T-cell (primary cell): ENCODE data around the gene SUPT20HL1. TPM values are rescaled to one million over a fixed set of nuclear protein-coding genes. Genes with fewer than 3 reads are reported as not detected.
"Not testable (repeated sequence)": the region's sequence is repeated elsewhere in the genome, so short reads cannot be mapped to it uniquely, and the experiment has no call there.

Experiments used
- ATAC-seq, 4 experiments: fragments of 200-7000 bp in 3 of 4; fragments of 150-1000 bp in 1 of 4; cut with Tn5 transposase; replicated peaks in 1 of 4; 1 replicate in 3 of 4; 2 replicates in 1 of 4; pipeline ENCODE4 v1.10.0; 2021; ENCODE audit warnings: moderate library complexity in 3 of 4, mild to moderate bottlenecking in 2 of 4, moderate number of reproducible peaks in 1 of 4
- CTCF ChIA-PET, 2 donors: fragments of 300-600 bp; sonication (Branson Sonifier 250); formaldehyde crosslinking; loops; one replicate each; lab custom pipeline; 2022; ENCODE audit warnings: antibody characterized with exemption in 2 of 2; lab: Charles Lee
- POLR2A ChIA-PET, 2 donors: fragments of 300-600 bp; sonication (Branson Sonifier 250); formaldehyde crosslinking; loops; one replicate each; lab custom pipeline; 2022; ENCODE audit warnings: antibody characterized with exemption in 2 of 2; lab: Charles Lee
- DNase-seq, 35 experiments: peaks; one replicate each; pipeline versions ENCODE4 v3.0.0 to v3.0.0-alpha.2; 2013 to 2023
- H3K27ac ChIP-seq: one replicate; pipeline ENCODE4 v1.5.1; 2013; ENCODE audit warnings: low read length
- H3K27me3 ChIP-seq, 2 experiments: replicated peaks in 1 of 2; 1 replicate in 1 of 2; 2 replicates in 1 of 2; pipeline versions ENCODE4 v1.6.1 to v1.7.0; 2013; ENCODE audit warnings: low read length in 1 of 2, mixed read lengths in 1 of 2; ENCODE audit not compliant: control insufficient read depth in 2 of 2, insufficient read depth in 2 of 2; ENCODE audit errors: extremely low read depth in 1 of 2
- H3K36me3 ChIP-seq, 2 donors: 1 replicate in 1 of 2; 2 replicates in 1 of 2; pipeline versions ENCODE4 v1.6.1 to v1.7.0; 2013; ENCODE audit warnings: low read length in 1 of 2; ENCODE audit not compliant: control insufficient read depth in 2 of 2, insufficient read depth in 1 of 2; ENCODE audit errors: extremely low read depth in 1 of 2
- H3K4me1 ChIP-seq, 2 experiments: 1 replicate in 1 of 2; 2 replicates in 1 of 2; pipeline versions ENCODE4 v1.6.1 to v1.7.0; 2013; ENCODE audit warnings: low read length in 2 of 2, mixed read lengths in 1 of 2; ENCODE audit not compliant: insufficient read depth in 2 of 2, control insufficient read depth in 1 of 2; ENCODE audit errors: extremely low read depth in 1 of 2
- H3K4me3 ChIP-seq, 2 donors: 1 replicate in 1 of 2; 2 replicates in 1 of 2; pipeline versions ENCODE4 v1.5.1 to v1.7.0; 2013; ENCODE audit warnings: mild to moderate bottlenecking in 2 of 2, low read length in 1 of 2, moderate library complexity in 1 of 2; ENCODE audit not compliant: control insufficient read depth in 1 of 2; ENCODE audit errors: extremely low read depth in 1 of 2
- H3K9me3 ChIP-seq: 2 replicates; pipeline ENCODE4 v1.7.0; 2013
- H3K27ac Mint-ChIP-seq, 2 donors: one replicate each; pipeline ENCODE4 v1.8.0; 2020 to 2021; ENCODE audit warnings: mild to moderate bottlenecking in 2 of 2, mixed read lengths in 2 of 2
- H3K27me3 Mint-ChIP-seq, 2 donors: one replicate each; pipeline ENCODE4 v1.8.0; 2021 to 2022; ENCODE audit warnings: mixed read lengths in 2 of 2
- H3K36me3 Mint-ChIP-seq: one replicate; pipeline ENCODE4 v1.8.0; 2021; ENCODE audit warnings: mixed read lengths
- H3K4me1 Mint-ChIP-seq, 3 donors: one replicate each; pipeline ENCODE4 v1.8.0; 2020 to 2022; ENCODE audit warnings: mixed read lengths in 3 of 3, mild to moderate bottlenecking in 1 of 3
- H3K4me3 Mint-ChIP-seq, 3 donors: one replicate each; pipeline ENCODE4 v1.8.0; 2020 to 2022; ENCODE audit warnings: mild to moderate bottlenecking in 3 of 3, mixed read lengths in 3 of 3, moderate library complexity in 3 of 3
- H3K9me3 Mint-ChIP-seq, 3 donors: one replicate each; pipeline ENCODE4 v1.8.0; 2020 to 2022; ENCODE audit warnings: mixed read lengths in 3 of 3
- WGBS: methylation state at CpG from one replicate; pipeline ENCODE4 v1.1.5; 2013; ENCODE audit warnings: missing lambda C conversion rate; ENCODE audit not compliant: insufficient coverage; 5-methylcytosine and 5-hydroxymethylcytosine counted together
- total RNA-seq, 35 experiments: library from RNA in 6 of 35; stranded (reverse) in 6 of 35; fragments of 120-200 nt in 1 of 35; gene quantifications; one replicate each; pipeline versions ENCODE4 v1.2.1 to v1.2.4 and lab custom pipeline; 2013 to 2026

Gene SUPT20HL1
- total RNA-seq (not detected), total RNA-seq (lab: John Stamatoyannopoulos, UW) (0 to 0.18 (median 0) reads per million in 29 experiments)
- not detected for total RNA-seq (2013)

DNA sequence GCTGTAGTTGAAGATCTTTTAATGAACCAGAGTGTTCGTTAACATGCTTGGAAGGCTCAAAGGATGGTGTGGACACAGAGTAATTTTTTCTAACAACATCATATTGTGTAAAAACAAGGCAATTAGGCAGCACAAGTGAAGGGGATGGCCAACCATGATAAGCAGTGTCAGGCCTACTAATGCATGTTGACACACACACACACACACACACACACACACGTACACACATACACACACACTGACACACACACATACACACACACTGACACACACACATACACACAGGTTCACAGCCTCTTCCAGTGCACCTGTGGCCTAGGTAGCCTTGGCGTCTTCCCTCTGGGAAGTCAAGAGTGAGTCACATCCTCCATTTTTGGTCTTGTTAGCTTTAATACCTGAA is at the start of gene SUPT20HL1:
SUPT20HL1 (plus strand) TSS at position 368 of the 400 bp plus-strand sequence. CDS start 2,122 bp downstream, outside the sequence.
- ChIA-PET CTCF (no interaction called here), POLR2A (no interaction called here)
- no peaks in the 10 kb centered on the region for H3K27me3 ChIP-seq
- no peak within 1 kb of the TSS for H3K27ac Mint-ChIP-seq
- no peak for DNase-seq
- no peaks in the 10 kb centered on the region for H3K9me3 ChIP-seq
- no peaks in the 10 kb centered on the region for H3K9me3 Mint-ChIP-seq
- H3K36me3 Mint-ChIP-seq: no peaks in the 10 kb centered on the region
- WGBS: no CpG with 5 or more reads among the region's 3 CpGs
- H3K27me3 Mint-ChIP-seq: no peaks in the 10 kb centered on the region
- H3K4me3 ChIP-seq: no peak within 1 kb of the TSS
- H3K4me3 Mint-ChIP-seq: no peak within 1 kb of the TSS
- H3K4me1 Mint-ChIP-seq: peaks cover 0 to 2% (median 2%) of the 10 kb centered on the region in 3 donors
- no peaks in the 10 kb centered on the region for H3K36me3 ChIP-seq
- no peak within 1 kb of the TSS for H3K27ac ChIP-seq
- no peak for ATAC-seq
- H3K4me1 ChIP-seq: no peaks in the 10 kb centered on the region

DNA sequence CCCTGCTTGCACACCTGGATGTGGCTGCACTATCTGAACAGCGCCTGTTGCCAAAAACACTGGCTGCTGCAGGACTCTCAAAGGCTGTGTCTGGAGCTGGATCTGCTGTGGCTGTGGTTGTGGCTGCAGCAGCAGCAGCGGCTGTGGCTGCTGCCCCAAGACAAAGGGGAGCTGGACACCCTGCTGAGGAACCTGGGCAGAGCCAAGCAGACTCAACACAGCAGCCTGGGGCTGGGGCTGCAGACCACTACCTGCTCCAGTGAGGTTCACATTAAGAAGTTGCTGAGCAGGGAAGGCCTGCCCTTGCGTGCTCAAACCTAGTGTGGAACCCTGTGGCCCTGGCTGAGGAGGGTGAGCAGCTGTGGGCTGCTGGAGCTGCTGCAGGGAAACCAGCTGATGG is 49.5 kb upstream of the SUPT20HL1 start:
- H3K27me3 ChIP-seq, H3K4me3 ChIP-seq, H3K4me3 Mint-ChIP-seq, H3K27ac ChIP-seq, ATAC-seq, POLR2A ChIA-PET, DNase-seq, CTCF ChIA-PET, H3K36me3 ChIP-seq, H3K36me3 Mint-ChIP-seq, H3K4me1 ChIP-seq, H3K27ac Mint-ChIP-seq, H3K9me3 ChIP-seq, H3K9me3 Mint-ChIP-seq, H3K4me1 Mint-ChIP-seq: not testable (repeated sequence)
- WGBS: 20% methylated on average over 1 of the region's 3 CpGs
- H3K27me3 Mint-ChIP-seq: peaks cover 3 to 17% of the 10 kb centered on the region in 2 donors

DNA sequence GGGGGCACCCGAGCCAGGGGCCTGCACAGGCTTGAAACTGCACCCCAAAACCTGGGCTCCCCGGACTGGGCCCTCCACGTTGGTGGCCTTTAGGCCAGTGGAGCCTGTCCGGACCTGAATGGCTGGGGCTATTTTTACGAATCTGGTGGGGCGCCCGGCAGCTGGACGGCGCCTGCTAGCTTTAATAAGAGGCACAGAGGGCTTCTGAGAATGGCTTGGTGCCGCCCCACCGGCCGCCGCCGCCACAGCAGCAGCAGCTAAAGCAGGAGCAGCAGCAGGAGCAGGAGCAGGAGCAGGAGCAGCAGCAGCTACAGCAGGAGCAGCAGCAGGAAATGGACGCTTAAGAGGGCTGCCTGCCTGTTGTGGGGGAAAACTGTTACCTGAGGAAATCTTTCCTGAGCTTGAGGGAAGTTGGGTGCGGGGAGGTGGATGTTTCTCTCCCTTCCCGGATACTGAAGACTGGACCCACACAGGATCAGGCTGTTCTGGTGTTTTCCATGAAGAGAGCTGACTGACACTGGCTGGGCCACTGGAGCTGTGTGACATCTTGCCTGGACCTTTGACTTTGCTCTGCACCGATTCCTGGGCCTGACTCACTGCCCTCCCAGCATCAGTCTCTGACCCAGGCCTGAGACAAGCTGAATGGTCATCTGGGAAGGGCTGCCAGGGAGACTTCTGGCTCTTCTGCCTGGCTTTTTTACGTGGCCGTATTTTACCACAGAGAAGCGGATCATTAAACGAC is 48.8 kb upstream of the SUPT20HL1 start:
- DNase-seq, CTCF ChIA-PET, H3K4me3 Mint-ChIP-seq, H3K27me3 ChIP-seq, H3K4me1 ChIP-seq, POLR2A ChIA-PET, H3K27ac ChIP-seq, H3K36me3 ChIP-seq, H3K36me3 Mint-ChIP-seq, H3K9me3 Mint-ChIP-seq, H3K27ac Mint-ChIP-seq, H3K9me3 ChIP-seq, H3K4me1 Mint-ChIP-seq, ATAC-seq, H3K4me3 ChIP-seq: not testable (repeated sequence)
- H3K27me3 Mint-ChIP-seq: peaks cover 3 to 12% of the 10 kb centered on the region in 2 donors
- 84% methylated on average over 9 of the region's 22 CpGs for WGBS

DNA sequence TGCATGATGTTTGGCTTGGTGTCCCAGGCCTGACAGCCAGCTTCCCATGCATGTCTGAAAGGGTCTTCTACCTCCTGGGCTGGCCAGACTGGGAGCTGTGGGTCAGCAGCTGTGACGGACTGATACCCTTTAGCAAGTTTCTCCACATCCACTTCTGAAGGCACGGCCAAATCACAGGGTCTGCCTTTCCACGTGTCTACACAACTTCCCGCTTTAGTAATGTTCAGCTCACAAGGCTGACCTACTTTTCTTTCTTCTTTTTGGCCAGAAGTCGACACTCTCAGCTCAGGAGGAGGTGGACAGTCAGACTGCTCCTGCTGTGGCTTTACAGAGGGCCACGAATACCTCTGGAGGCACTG is 48.2 kb upstream of the SUPT20HL1 start:
- H3K9me3 Mint-ChIP-seq, H3K27ac ChIP-seq, H3K36me3 Mint-ChIP-seq, H3K27me3 ChIP-seq, H3K27ac Mint-ChIP-seq, POLR2A ChIA-PET, ATAC-seq, DNase-seq, H3K9me3 ChIP-seq, CTCF ChIA-PET, H3K27me3 Mint-ChIP-seq, H3K36me3 ChIP-seq, H3K4me3 Mint-ChIP-seq, H3K4me3 ChIP-seq, H3K4me1 ChIP-seq, H3K4me1 Mint-ChIP-seq: not testable (repeated sequence)
- WGBS: no CpG with 5 or more reads among the region's 6 CpGs

DNA sequence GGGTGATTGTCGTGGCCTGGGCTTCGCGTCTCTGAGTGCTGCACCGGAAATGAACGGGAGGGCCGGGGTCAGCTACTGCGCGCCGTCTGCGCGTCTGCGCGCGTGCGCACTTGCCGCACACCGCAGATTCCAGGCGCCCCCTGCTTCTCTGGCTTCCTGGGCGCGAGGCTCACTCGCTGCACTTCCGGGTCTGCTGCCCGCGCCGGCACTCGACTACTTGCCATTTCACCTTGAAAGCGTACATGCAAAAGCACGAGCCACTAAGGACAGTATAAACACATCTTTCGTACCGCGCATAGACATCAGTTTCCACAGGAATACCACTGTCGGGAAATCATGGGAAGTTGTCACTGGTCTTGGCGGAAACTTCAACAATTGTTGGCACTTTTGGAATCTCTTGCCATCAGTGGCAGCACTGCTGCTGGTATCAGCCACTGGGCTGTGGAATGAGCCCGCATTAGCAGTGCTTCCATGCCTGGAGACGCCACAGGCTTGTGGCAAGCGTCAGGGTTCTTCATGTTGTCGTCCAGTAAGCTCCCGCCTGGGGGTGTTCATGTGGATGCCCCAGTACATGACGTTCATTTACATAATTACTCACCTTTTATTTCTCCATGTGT is 46.3 kb upstream of the SUPT20HL1 start, which contains the start of gene SUPT20HL2:
SUPT20HL2 (minus strand) TSS at position 51 of the 617 bp plus-strand sequence. CDS start 754 bp downstream, outside the sequence.
- CTCF ChIA-PET: no interaction called here

DNA sequence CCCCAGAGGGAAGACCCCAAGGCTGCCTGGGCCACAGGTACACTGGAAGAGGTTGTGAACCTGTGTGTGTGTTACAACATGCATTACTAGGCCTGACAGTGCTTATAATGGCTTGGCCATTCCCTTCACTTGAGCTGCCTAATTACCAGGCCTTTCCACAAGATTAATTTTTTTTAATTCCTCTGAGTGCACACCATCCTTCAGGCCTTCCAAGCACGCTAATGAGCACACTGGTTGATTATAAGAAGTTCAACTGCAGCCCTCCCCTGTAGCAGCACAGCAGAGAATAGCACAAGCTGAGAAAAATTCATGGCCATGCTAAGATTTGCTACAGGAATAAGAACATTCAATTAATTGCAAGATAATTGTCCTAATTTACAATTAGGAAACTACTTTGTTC is 44.3 kb upstream of the SUPT20HL1 start:
- ChIA-PET POLR2A (no interaction called here), CTCF (no interaction called here)
- DNase-seq: no peak
- no peak for ATAC-seq
- no peaks in the 10 kb centered on the region for H3K4me1 ChIP-seq
- H3K27ac Mint-ChIP-seq: no peak overlapping the region
- no peak overlapping the region for H3K4me3 ChIP-seq
- H3K36me3 ChIP-seq: no peaks in the 10 kb centered on the region
- no peak overlapping the region for H3K27ac ChIP-seq
- H3K9me3 Mint-ChIP-seq: no peaks in the 10 kb centered on the region
- H3K4me1 Mint-ChIP-seq: no peaks in the 10 kb centered on the region
- no CpG with 5 or more reads among the region's 1 CpG for WGBS
- H3K27me3 Mint-ChIP-seq: peaks cover 0 to 5% of the 10 kb centered on the region in 2 donors
- no peaks in the 10 kb centered on the region for H3K9me3 ChIP-seq
- no peak overlapping the region for H3K4me3 Mint-ChIP-seq
- H3K27me3 ChIP-seq: no peaks in the 10 kb centered on the region
- no peaks in the 10 kb centered on the region for H3K36me3 Mint-ChIP-seq

More for the DNA sequence above, 46.3 kb upstream of the SUPT20HL1 start, which contains the start of gene SUPT20HL2:
- Mint-ChIP-seq H3K27me3 (peaks cover 0 to 9% of the 10 kb centered on the region in 2 donors), H3K36me3 (no peaks in the 10 kb centered on the region), H3K9me3 (no peaks in the 10 kb centered on the region), H3K4me3 (no peak within 1 kb of the TSS), H3K27ac (no peak within 1 kb of the TSS), H3K4me1 (no peaks in the 10 kb centered on the region)
- DNase-seq (no peak), ATAC-seq (no peak)
- no peaks in the 10 kb centered on the region for H3K27me3 ChIP-seq
- H3K36me3 ChIP-seq: no peaks in the 10 kb centered on the region
- no peaks in the 10 kb centered on the region for H3K4me1 ChIP-seq
- 96% methylated on average over 17 of the region's 39 CpGs for WGBS
- H3K9me3 ChIP-seq: no peaks in the 10 kb centered on the region
- POLR2A ChIA-PET: no interaction called here
- H3K4me3 ChIP-seq: no peak within 1 kb of the TSS
- H3K27ac ChIP-seq: no peak within 1 kb of the TSS
